DND-41 (cell line): ENCODE results near the gene SLC2A6.

Experiments used
- ATAC-seq: fragments of 200-7000 bp; cut with Tn5 transposase; 3 replicates; pipeline ENCODE4 v1.9.1; 2021; ENCODE audit warnings: low read depth; ENCODE audit not compliant: insufficient read depth
- DNase-seq: peaks from one replicate; pipeline ENCODE4 v3.0.0-alpha.2; 2020
- H2AFZ ChIP-seq: 2 replicates; pipeline ENCODE4 v1.6.0; 2012; ENCODE audit warnings: low read depth, low read length
- H3K27ac ChIP-seq: 2 replicates; pipeline ENCODE4 v1.5.1; 2012; ENCODE audit warnings: low read length, inconsistent platforms
- H3K27me3 ChIP-seq: fragments of 200-600 bp; sonication (generic); 2 replicates; pipeline ENCODE4 v1.6.0; 2012; ENCODE audit warnings: low read length, mild to moderate bottlenecking, inconsistent platforms; ENCODE audit not compliant: insufficient read depth, poor library complexity
- H3K36me3 ChIP-seq: 2 replicates; pipeline ENCODE4 v1.5.1; 2012; ENCODE audit warnings: low read length, inconsistent platforms; ENCODE audit not compliant: insufficient read depth
- H3K4me1 ChIP-seq: 2 replicates; pipeline ENCODE4 v1.5.1; 2012; ENCODE audit warnings: mild to moderate bottlenecking, low read length; ENCODE audit not compliant: insufficient read depth
- H3K4me2 ChIP-seq: 2 replicates; pipeline ENCODE4 v1.6.0; 2012; ENCODE audit warnings: mild to moderate bottlenecking, moderate library complexity, low read length, inconsistent platforms; ENCODE audit not compliant: insufficient read depth
- H3K4me3 ChIP-seq, 2 experiments: fragments of 200-600 bp in 1 of 2; shearing (Covaris generic) in 1 of 2; 2 replicates each; pipeline ENCODE4 v1.5.1; 2012 to 2016; ENCODE audit warnings: inconsistent platforms in 2 of 2, low read length in 2 of 2, mild to moderate bottlenecking in 2 of 2, low read depth in 1 of 2, moderate library complexity in 1 of 2
- H3K79me2 ChIP-seq: 2 replicates; pipeline ENCODE4 v1.6.0; 2012; ENCODE audit warnings: low read length, inconsistent platforms; ENCODE audit not compliant: insufficient read depth
- H3K9ac ChIP-seq: 2 replicates; pipeline ENCODE4 v1.6.0; 2012; ENCODE audit warnings: low read depth, mild to moderate bottlenecking, inconsistent platforms, low read length, moderate library complexity
- H3K9me3 ChIP-seq: 2 replicates; pipeline ENCODE4 v1.5.1; 2012; ENCODE audit warnings: low read length, moderate library complexity, mild to moderate bottlenecking, inconsistent platforms; ENCODE audit not compliant: insufficient read depth, severe bottlenecking
- H4K20me1 ChIP-seq: 2 replicates; pipeline ENCODE4 v1.6.0; 2012; ENCODE audit warnings: low read length; ENCODE audit not compliant: insufficient read depth
- CTCF ChIP-seq: IDR thresholded peaks from 2 replicates; pipeline ENCODE4 v1.5.1; 2012; ENCODE audit warnings: borderline replicate concordance, low read length, moderate library complexity, mild to moderate bottlenecking; ENCODE audit not compliant: poor library complexity, severe bottlenecking; ENCODE audit errors: extremely low read depth
- EZH2 ChIP-seq: IDR thresholded peaks from 3 replicates; pipeline ENCODE4 v1.6.1; 2012; ENCODE audit warnings: borderline replicate concordance, low read depth, mild to moderate bottlenecking, moderate library complexity, low read length, inconsistent platforms; ENCODE audit not compliant: severe bottlenecking

SLC2A6 gene

GRCh38 chr9:133513214-133514100 lies 34.6 kb upstream of the SLC2A6 start:
- H4K20me1 ChIP-seq, result no peaks in the 10 kb centered on the region
- no peak overlapping the region for H3K9ac ChIP-seq
- H3K27ac ChIP-seq, result no peak overlapping the region
- H3K4me1 ChIP-seq, result no peaks in the 10 kb centered on the region
- no peak overlapping the region for H3K4me3 ChIP-seq
- H2AFZ ChIP-seq, result no peak overlapping the region
- ATAC-seq (no peak), DNase-seq (no peak)
- H3K4me2 ChIP-seq, result no peak overlapping the region
- H3K9me3 ChIP-seq, result no peaks in the 10 kb centered on the region
- H3K36me3 ChIP-seq, result no peaks in the 10 kb centered on the region
- TF ChIP-seq CTCF (no peak), EZH2 (no peak)
- no peaks in the 10 kb centered on the region for H3K27me3 ChIP-seq
- no peaks in the 10 kb centered on the region for H3K79me2 ChIP-seq

GRCh38 chr9:133512253-133513213 lies 33.6 kb upstream of the SLC2A6 start:
- DNase-seq, result no peak
- H3K9ac ChIP-seq, result no peak overlapping the region
- peaks cover 4% of the 10 kb centered on the region for H3K27me3 ChIP-seq
- H2AFZ ChIP-seq, result no peak overlapping the region
- no peaks in the 10 kb centered on the region for H3K79me2 ChIP-seq
- H3K36me3 ChIP-seq, result no peaks in the 10 kb centered on the region
- no peaks in the 10 kb centered on the region for H3K4me1 ChIP-seq
- H3K4me2 ChIP-seq, result no peak overlapping the region
- no peak for ATAC-seq
- no peaks in the 10 kb centered on the region for H3K9me3 ChIP-seq
- no peak overlapping the region for H3K27ac ChIP-seq
- H3K4me3 ChIP-seq, result no peak overlapping the region
- no peak for TF ChIP-seq EZH2
- no peak for TF ChIP-seq CTCF
- H4K20me1 ChIP-seq, result no peaks in the 10 kb centered on the region; the same call in 1 of the 2 replicates

GRCh38 chr9:133511607-133512006 lies 32.7 kb upstream of the SLC2A6 start:
- H4K20me1 ChIP-seq, result no peaks in the 10 kb centered on the region; the same call in 1 of the 2 replicates
- peaks cover 4% of the 10 kb centered on the region for H3K27me3 ChIP-seq
- no peak overlapping the region for H3K9ac ChIP-seq
- H3K79me2 ChIP-seq, result no peaks in the 10 kb centered on the region
- no peak overlapping the region for H3K4me3 ChIP-seq
- H3K36me3 ChIP-seq, result no peaks in the 10 kb centered on the region
- no peak overlapping the region for H3K27ac ChIP-seq
- ATAC-seq (no peak), DNase-seq (no peak)
- no peak overlapping the region for H3K4me2 ChIP-seq
- no peaks in the 10 kb centered on the region for H3K9me3 ChIP-seq
- TF ChIP-seq EZH2 (no peak), CTCF (no peak)
- H3K4me1 ChIP-seq, result no peaks in the 10 kb centered on the region
- H2AFZ ChIP-seq, result no peak overlapping the region
